Type B pancreatic cell (in vitro differentiated cells): Measurements from ENCODE around the gene KATNAL2. TPM values are rescaled to one million over a fixed set of nuclear protein-coding genes. Genes with fewer than 3 reads are reported as not detected.

Experiments
- DNase-seq: peaks from one replicate; pipeline ENCODE4 v3.0.0; 2021; ENCODE audit warnings: mixed read lengths; ENCODE audit not compliant: unreplicated experiment; ENCODE audit errors: extremely low spot score
- H3K27ac Mint-ChIP-seq: 2 replicates; pipeline ENCODE4 v1.8.0; 2021; ENCODE audit warnings: mild to moderate bottlenecking, mixed read lengths
- H3K27me3 Mint-ChIP-seq: 2 replicates; pipeline ENCODE4 v1.8.0; 2021; ENCODE audit warnings: mixed read lengths
- H3K36me3 Mint-ChIP-seq: 2 replicates; pipeline ENCODE4 v1.8.0; 2021; ENCODE audit warnings: mixed read lengths
- H3K4me1 Mint-ChIP-seq: one replicate; pipeline ENCODE4 v1.8.0; 2021; ENCODE audit warnings: mixed read lengths; ENCODE audit not compliant: unreplicated experiment
- H3K4me3 Mint-ChIP-seq: 2 replicates; pipeline ENCODE4 v1.8.0; 2021; ENCODE audit warnings: mild to moderate bottlenecking, mixed read lengths
- H3K9me3 Mint-ChIP-seq: 2 replicates; pipeline ENCODE4 v1.8.0; 2021; ENCODE audit warnings: mixed read lengths
- total RNA-seq: library from RNA; stranded (reverse); gene quantifications from 2 replicates; pipeline ENCODE4 v1.2.1, GENCODE V29; 2021; ENCODE audit warnings: low replicate concordance
- TF ChIP-seq, protein P1 (sequence below): fragments of 200-600 bp; sonication (generic); conservative IDR thresholded peaks from 2 replicates; pipeline ENCODE4 v1.5.0; 2021; ENCODE audit warnings: antibody characterized with exemption, mild to moderate bottlenecking

KATNAL2 gene
- total RNA-seq, 1 donor from 2014 or later = 8.6 TPM

DNA sequence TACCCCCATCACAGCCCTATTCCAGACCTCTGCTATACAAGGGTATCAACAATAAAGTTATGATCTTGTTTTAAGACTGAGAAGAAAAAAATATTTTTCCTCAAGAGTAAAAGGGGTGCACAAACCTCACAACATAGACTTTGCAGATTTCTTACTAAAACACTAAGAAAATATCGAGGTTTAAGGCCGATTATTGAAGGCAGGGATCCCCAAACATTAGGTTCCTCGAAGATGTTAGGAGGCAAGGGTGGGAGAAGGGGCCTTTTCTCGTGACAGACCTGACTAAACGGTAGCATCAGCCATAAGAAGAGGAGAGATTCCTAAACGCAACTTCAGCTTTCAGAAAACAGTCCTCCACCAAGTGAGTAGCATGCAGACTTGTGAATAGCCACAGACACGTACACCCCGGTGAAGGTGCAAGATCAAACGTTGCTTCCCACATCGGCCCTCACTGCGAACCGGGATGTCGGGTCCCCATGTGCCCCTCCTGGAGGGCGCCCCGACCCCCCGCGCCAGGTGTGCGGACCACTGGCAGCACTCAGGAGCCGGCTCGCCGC, 773 bp upstream of the KATNAL2 start:
- peaks cover 4% of the 10 kb centered on the region for H3K36me3 Mint-ChIP-seq

DNA sequence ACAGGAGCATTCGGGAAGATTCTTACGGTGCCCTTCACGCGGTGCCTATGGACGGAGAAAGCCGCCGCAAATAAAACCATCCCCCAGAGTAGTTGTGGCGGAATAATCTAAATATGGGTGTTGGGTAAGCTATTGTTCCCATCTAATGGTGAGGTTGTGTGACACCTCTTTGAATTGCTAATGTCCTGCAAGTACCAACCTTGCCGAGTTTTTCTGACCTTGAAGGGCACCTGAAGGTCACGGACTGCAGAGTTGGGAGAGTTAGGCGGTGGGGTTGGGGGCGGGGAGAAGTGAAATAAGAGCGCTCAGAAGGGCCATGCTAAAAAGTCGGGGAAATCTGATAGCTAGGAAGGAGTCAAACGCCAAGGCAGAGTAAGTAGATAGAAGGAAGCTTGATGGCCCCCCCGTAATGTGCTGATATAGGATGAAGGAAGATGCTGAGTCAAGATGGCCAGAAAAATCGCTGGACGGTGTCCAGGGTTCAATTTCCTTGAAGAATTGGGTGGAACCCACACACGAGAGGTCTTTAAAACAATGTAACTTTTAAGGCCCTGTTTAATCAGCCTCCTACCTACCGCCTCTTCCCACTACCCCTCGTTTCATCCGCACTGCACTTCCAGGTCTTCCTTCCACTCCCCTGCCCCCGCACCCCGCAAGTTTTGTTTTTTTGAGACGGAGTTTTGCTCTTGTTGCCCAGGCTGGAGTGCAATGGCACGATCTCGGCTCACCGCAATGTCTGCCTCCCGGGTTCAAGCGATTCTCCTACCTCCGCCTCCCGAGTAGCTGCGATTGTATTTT, 600 bp downstream of the KATNAL2 start:
- TF ChIP-seq, protein P1, sequence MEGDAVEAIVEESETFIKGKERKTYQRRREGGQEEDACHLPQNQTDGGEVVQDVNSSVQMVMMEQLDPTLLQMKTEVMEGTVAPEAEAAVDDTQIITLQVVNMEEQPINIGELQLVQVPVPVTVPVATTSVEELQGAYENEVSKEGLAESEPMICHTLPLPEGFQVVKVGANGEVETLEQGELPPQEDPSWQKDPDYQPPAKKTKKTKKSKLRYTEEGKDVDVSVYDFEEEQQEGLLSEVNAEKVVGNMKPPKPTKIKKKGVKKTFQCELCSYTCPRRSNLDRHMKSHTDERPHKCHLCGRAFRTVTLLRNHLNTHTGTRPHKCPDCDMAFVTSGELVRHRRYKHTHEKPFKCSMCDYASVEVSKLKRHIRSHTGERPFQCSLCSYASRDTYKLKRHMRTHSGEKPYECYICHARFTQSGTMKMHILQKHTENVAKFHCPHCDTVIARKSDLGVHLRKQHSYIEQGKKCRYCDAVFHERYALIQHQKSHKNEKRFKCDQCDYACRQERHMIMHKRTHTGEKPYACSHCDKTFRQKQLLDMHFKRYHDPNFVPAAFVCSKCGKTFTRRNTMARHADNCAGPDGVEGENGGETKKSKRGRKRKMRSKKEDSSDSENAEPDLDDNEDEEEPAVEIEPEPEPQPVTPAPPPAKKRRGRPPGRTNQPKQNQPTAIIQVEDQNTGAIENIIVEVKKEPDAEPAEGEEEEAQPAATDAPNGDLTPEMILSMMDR = no peak
- peaks cover 3% of the 10 kb centered on the region for H3K27me3 Mint-ChIP-seq
- peak overlapping the region; percentile 96 for H3K4me3 Mint-ChIP-seq
- peak overlapping the region; percentile 91 for H3K27ac Mint-ChIP-seq
- H3K9me3 Mint-ChIP-seq = no peaks in the 10 kb centered on the region
- H3K36me3 Mint-ChIP-seq = peaks cover 4% of the 10 kb centered on the region
- peaks cover 30% of the 10 kb centered on the region for H3K4me1 Mint-ChIP-seq
- DNase-seq = no peak

More for the DNA sequence above, 773 bp upstream of the KATNAL2 start:
- H3K9me3 Mint-ChIP-seq = no peaks in the 10 kb centered on the region
- TF ChIP-seq, protein P1 = no peak
- peak overlapping the region; percentile 93 for H3K4me3 Mint-ChIP-seq
- DNase-seq = no peak
- peaks cover under 1% of the 10 kb centered on the region for H3K27me3 Mint-ChIP-seq
- peaks cover 30% of the 10 kb centered on the region for H3K4me1 Mint-ChIP-seq
- H3K27ac Mint-ChIP-seq = peak overlapping the region; percentile 78

DNA sequence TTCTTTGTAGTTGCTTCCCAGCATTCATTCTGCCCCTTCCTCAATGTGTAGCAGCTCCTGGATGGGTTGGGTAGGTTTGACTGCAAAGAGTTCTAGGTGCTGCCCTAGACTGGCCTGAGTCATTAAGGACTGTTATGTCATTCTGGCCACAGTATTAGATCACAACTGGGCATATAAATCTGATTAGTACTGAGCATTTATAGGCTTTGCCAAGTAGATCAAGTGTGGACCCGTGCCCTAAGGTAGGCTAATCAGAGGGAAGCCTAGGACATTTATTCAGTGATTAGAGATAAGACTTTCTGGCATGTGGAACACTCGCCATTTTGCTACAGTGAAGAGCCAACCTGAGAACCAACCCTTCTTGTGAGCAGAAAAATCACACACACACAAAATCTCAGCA, 2.7 kb downstream of the KATNAL2 start:
- peaks cover 4% of the 10 kb centered on the region for H3K36me3 Mint-ChIP-seq
- DNase-seq = no peak
- H3K4me3 Mint-ChIP-seq = no peak overlapping the region
- H3K27ac Mint-ChIP-seq = no peak overlapping the region
- no peaks in the 10 kb centered on the region for H3K9me3 Mint-ChIP-seq
- H3K27me3 Mint-ChIP-seq = peaks cover 3% of the 10 kb centered on the region
- TF ChIP-seq, protein P1 = no peak
- peaks cover 19% of the 10 kb centered on the region for H3K4me1 Mint-ChIP-seq

- TF ChIP-seq, protein P1 = no peak
- Mint-ChIP-seq H3K9me3 (no peaks in the 10 kb centered on the region), H3K4me1 (peaks cover 15% of the 10 kb centered on the region), H3K27me3 (peaks cover 3% of the 10 kb centered on the region), H3K36me3 (peaks cover 4% of the 10 kb centered on the region), H3K27ac (no peak overlapping the region), H3K4me3 (peak overlapping the region; percentile 20)
- DNase-seq = no peak
Observed at GRCh38 chr18:46920653-46921052, 3.3 kb downstream of the KATNAL2 start.

- Mint-ChIP-seq H3K4me3 (no peak overlapping the region), H3K27ac (peak overlapping the region; percentile 18), H3K27me3 (peaks cover 8% of the 10 kb centered on the region), H3K4me1 (no peaks in the 10 kb centered on the region), H3K36me3 (no peaks in the 10 kb centered on the region), H3K9me3 (no peaks in the 10 kb centered on the region)
- TF ChIP-seq, protein P1 = no peak
- DNase-seq = no peak
Observed at GRCh38 chr18:46939337-46939963, 22.0 kb downstream of the KATNAL2 start.
